SW480 (cell line): ENCODE results near the gene TCAP.

ENCODE experiments used
- DNase-seq: peaks from one replicate; pipeline ENCODE4 v3.0.0-alpha.2; 2016; ENCODE audit warnings: low spot score

Gene TCAP, protein sequence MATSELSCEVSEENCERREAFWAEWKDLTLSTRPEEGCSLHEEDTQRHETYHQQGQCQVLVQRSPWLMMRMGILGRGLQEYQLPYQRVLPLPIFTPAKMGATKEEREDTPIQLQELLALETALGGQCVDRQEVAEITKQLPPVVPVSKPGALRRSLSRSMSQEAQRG

DNA sequence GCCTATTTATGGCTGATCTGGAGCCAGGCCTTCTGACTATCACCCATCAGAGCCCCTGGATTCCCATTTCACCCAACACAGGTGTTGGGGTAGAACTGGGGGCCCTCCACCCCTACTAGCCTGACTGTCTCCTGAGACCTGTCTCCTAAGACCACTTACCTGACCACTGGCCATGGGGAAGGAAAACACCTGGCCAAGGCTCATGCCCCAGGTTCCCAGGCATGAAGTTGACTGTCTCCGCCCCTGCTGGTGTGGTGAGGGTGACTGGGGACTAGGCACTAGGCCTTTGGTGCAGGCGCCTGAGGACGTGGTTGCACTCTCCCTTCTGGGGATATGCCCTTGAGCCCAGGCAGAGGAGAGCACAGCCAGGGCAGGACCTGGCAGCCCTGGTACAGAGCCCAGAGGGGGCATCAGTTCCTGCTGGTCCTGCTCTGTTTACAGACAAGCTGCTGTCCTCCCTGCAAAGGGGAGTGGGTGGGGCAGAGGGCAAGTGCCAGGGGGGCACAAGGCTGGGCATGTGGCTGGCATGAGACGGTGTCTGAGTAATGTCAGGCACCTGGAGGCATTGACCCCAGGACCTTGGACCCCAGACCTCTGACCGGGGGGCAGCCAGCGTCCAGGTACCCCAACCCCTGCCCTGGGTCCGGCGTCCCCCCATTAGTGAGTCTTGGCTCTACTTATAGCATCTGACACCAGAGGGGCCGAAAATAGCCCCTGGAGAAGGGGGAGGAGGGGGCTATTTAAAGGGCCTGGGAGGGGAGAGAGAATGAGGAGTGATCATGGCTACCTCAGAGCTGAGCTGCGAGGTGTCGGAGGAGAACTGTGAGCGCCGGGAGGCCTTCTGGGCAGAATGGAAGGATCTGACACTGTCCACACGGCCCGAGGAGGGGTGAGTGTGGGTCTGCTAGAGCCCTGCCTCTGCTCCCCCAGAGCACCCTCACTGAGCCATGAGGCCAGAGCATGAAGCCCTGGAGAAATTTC is at the start of gene TCAP:
Gene TCAP (plus strand): TSS at position 769 of the 981 bp plus-strand sequence. CDS start 11 bp downstream, at position 780.
- no peak for DNase-seq

DNA sequence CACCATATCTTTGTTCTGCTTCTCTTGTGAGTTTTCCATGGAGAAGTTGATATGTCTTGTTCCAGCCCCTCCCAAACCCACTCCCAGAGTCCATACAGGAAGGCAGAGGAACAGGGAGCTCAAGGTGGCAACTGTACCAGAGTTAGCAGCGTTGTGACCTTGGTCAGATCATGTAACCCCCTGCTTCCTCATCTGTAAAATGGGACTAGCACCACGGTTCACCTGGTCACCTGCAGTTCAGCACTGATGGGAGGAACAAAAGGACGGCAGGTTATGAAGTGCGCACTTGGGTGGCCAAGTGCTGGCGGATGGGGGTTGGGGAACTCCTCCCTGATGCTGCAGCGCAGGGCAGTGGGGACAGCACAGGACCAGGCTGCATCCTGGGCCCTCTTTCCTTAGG is 49.7 kb upstream of the TCAP start:
- no peak for DNase-seq

DNA sequence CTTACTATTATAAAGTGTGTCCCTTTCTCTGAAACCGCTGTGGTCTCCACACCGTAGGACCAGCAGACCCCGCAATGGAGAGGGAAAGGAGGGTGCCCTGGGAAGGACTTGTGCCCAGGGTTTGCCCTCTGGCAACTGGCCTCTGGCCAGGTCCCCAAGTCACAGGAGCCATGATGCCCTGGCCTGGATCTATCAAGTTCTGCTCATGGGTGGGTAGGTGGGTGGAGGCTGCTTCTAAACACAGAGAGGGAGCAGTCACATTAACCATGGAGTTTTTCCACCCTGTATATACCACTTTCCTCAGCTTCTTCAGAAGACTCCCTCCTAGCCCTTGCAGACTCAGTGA is 48.1 kb upstream of the TCAP start:
- no peak for DNase-seq

DNA sequence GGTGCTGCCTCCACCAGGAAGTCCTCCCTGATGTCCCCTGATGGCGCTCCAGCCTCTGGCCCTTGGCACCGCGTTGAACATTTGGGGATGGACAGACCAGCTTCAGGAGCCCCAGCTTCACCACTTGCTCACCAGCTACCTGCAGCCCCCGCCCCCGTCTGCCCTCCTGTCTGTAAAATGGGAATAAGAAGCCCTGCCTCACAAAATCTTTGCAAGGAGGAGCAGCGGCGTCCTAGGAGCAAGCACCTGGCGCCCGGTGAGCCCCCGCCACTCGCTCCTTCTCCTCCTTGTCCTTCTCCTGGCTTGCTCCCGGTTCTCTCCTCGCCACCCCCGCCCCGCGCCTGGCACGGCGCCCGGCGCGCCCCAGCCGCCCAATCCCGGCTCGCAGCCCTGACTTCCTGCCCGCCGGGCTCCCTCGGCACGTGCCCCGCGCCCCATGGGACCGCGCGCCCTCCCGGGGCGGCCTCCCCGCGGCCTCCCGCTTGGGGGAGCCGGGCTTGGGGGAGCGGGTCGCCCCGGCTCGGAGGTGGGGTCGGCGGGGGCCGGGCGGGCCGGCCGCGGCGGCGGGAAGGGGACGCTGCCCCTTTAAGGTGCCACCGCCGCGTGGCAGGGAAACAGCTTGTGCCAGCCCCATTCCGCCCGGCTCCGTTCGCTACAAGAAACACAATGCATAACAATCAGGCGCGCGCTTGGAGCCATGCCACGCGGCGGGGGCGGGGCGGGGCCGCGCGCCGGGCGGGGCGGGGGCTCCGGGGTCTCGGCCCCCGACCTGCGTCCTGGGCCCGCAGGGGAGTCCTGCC is 47.5 kb upstream of the TCAP start:
- peak; percentile 77 for DNase-seq

DNA sequence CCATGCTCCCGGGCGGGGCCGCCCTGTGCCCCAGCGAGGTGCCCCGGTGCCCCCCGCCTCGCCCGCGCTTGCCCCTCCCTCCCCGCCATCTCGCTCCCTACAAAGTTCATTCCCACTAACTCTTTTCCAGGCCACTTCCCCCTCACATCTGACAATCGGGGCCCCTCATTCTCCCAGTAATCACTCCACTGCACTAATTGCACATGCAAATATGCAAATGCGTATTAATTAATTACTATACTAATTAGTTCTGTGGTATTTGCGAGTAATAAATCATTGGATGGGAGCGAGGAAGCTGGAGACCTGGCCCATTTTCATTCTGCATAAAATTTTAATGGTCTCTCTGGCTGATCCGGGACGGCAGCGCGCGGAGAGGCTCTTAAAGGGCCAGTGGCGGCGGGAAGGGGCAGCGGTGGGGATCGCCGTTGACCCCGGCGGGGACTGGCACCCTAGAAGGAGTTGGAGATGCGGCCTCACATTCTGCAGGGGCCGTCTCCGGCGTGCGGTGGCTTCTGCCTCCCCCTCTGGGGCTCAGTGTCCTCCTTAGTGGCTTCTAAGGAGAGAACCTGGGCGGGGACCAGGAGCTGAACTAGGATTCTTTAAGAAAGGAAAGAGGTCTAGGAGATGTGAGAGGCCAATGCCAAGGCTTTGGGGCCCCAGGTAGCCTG is 46.8 kb upstream of the TCAP start:
- peak; percentile 50 for DNase-seq

DNA sequence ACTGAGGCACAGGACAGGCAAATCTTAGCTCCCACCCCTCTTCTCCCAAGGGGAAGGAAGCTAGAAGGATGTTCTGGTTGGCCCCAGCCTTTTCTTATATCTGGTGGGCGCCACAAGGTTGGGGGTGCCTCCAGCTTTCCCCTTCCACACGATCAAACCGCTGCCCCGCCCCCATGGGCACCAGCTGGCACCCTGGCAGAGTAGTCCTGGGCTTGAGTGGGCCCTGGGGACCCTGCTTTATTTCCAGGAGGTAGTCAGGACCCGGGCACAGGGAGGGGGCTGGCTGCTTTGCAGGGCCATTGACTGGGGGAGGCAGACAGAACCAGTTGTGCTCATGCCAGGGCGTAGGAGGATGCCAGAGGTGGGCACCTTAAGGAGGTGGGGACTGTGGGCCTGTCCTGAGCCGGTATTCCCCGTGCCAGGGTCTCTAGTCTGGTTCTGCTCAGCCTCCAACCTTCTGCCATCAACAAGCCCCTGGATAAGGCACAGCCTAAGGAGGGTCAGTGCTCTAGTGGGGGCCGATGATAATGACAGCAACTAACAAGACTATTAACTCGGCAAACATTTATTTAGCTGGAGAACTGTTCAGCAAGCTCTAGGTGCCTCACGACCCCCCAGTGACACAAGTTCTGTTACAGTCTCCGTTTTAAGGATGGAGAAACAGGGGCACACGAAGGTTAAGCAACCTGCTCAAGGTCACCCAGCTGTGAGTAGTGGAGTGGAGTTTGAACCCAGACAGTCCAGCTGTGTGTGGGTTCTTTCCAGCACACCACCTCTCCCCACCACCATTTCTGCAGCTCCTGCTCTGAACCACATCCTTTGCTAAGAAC is 46.0 kb upstream of the TCAP start:
- DNase-seq = no peak

DNA sequence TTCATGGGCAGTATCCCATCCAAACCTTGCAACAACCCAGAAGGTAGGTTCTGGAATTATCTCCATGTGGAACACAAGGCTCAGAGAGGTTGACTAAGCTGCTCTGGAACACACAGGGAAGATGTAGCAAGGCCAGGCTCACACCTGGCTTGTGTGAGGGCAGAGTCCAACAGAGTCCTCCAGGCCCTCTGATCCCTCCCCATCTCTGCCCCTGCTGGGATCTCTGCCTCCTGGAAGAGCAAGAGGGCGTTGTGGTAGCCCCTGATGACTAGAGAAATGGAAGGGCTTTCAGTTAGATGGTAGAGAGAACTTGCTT is 45.4 kb upstream of the TCAP start:
- DNase-seq = no peak

DNA sequence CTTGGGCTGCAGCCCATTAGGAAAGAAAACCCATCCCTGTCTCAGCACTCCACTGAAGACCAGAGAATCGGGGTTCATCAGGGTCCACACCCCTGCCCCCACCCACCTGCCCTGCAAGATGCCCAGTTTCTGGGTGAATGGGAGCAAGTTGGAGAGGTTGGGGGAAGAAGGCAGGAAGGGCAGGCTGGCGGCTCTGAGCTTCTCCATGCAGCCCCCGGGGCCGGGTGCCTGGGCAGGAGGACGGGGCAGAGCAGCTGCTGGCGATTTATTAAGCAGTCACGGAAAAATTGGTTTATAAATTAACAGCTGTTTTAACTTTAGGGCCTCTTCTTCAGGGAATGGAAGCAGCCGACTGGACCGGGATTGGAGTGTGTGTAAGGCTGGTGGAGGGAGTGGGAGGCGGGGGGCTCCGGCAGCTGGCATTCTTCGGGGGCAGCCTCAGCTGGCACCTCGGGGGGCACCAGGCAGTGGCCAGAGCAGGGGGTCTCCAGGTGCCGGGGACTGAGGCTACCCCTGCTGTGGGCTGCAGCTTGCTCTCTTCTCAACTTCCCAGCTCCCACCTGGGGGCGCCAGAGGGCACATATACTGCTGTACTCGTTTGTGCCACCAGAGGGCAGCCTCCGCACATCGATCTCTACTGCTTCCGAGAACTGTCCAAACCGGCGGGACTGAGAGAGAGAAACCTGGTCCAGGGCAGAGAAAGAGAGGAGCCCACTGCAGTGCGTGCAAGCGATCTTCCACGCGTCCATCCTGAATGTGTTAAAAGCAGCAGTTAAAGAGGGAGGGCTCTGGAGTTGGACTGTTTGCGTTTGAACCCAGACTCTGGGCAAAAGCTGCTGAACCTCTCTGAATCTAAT is 43.4 kb upstream of the TCAP start:
- DNase-seq = peak; percentile 78

DNA sequence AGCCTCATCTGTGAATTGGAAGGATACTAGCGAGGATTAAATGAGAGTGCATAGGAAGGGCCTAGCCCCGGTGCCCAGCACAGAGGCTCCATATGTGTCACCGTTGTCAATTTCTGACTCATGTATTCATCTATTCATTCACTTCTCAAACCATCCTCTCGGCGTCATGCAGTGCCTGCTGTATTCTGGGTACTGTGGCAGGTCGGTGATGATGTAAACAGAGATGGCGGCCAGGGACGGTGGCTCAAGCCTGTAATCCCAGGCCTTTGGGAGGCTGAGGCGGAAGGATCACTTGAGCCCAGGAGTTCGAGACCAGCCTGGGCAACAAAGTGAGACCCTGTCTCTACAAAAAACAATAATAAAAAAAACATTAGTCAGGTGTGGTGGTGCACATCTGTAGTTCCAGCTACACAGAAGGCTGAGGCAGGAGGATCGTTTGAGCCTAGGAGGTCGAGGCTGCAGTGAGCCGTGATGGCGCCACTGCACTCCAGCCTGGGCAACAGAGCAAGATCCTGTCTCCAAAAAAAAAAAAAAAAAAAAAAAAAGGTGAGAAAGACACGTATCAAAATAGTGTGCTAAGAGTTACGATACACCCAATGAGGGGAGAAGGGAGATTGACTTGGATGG is 42.7 kb upstream of the TCAP start:
- DNase-seq = no peak

DNA sequence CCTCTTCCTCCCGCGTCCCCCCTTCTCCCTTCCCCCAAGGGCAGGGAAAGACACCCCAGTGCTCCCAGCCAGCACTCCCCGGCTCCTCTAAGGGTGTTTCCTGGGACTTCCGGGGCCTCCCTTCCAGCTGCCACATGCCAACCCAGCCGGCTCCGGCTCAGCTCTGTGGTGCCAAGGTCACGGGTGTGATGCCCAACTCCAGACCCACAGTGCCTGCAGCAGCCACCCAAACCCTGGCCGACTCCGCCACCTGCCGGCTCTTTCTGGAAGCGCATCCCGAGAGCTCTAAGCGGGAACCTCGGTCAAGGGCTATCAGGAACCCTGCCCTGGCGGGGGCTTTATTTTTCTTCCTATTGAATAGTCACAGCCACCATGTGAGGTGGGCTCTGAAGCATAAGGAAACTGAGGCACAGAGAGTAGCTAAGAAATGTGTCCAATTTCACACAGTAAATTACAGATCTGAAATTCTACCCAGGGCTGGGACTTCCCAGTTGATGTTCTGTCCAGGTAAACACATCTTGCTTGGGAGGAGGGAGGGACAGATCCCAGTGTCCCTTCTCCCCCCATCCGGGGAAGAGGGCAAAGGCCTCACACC is 41.7 kb upstream of the TCAP start:
- peak; percentile 73 for DNase-seq

DNA sequence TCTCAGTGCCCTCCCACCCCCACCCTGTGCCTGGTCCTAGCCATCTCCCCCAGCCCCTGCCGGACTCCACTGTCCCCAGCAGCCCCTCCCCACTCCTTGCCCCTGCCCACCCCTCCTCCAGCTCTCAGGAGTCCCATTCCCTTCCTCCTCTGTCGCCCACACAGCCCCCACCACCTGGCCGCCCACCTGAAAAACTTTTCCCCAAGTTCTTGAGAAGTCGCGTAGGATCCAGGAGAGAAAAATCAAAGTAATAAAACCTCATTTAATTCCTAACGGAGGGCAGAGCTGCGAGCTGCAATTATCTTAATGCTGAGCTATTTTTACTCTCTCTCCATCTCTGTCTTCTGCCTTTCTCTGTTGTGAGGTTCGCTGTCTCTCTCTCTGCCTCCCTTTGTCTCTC is 40.8 kb upstream of the TCAP start:
- no peak for DNase-seq

DNA sequence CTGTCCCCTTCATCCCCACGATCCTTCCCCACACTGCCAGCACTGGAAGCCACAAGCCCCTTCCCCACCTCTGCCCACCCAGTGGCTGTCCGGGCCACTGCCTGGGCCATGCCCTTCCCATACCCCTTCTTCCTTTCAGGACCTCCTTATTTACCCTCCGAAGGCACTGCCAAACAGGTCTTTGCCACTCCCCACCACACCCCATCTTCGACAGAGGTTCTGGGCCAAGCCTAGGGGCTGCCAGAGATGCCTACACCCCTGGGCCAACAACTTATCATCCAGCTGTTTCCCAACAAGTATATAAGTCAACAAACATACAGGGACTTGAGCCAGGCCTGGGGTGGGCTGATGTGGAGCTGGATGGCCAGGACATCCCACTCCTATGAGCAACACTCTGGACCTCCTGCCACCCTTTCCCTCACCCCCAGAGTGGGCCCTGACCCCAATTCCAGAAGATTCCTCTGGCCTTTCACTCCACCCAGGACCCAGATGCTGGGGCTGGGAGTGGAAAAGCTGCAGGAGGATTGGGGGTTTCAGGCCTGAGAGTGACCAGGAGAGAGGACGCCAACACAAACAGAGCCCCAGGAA is 39.9 kb upstream of the TCAP start:
- DNase-seq = no peak

DNA sequence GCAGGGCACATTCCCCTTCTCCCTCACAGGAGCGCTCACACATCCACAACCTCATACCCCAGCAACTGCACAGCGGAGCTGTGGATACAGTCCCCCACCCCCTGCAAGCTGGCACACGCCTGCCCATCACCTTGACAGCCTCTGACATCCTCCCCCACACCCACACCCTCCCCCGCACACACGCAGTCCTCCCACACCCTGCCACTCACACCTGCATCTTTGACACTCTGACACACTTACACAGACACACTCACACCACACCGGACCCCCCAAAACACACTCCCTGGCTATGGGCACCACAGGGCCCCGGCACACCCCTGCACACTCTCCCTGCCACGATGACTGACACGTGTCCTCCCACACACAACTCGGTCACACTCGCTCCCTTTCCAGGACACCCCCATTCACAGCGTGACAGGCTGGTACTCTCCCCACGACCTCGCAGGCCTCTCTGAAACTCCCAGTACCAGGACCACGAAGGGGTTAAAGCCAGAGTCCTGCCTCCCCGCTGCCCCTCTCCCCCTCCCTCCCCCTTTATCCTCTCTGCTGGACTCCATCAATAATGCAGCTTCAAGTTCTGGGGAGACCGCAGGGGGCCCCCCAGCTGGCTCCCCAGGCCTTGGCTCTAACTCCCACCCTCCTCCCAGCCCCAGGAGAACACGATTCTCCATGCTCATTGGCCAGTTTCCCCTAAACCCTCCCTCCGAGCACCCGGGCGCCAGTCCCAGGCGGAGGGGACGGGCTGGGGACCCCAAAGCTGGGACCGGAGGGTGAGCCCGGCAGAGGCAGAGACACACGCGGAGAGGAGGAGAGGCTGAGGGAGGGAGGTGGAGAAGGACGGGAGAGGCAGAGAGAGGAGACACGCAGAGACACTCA is 38.7 kb upstream of the TCAP start, which contains the start of gene PPP1R1B:
Gene PPP1R1B (plus strand): TSS at position 782 of the 876 bp plus-strand sequence. CDS start 441 bp downstream, outside the sequence.
- DNase-seq = no peak

DNA sequence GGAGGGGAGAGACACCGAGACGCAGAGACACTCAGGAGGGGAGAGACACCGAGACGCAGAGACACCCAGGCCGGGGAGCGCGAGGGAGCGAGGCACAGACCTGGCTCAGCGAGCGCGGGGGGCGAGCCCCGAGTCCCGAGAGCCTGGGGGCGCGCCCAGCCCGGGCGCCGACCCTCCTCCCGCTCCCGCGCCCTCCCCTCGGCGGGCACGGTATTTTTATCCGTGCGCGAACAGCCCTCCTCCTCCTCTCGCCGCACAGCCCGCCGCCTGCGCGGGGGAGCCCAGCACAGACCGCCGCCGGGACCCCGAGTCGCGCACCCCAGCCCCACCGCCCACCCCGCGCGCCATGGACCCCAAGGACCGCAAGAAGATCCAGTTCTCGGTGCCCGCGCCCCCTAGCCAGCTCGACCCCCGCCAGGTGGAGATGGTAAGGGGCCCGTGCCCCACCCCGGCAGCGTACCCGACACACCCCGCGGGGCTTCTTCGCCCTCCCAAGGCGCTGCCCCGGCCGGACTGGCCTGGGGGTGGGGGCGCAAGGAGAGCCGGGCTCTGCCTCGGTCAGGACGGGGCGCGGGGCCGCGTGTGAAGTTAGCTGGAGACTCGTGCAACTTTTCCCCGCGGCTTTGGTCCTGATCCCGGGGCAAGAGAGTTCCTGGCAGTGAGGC is 38.0 kb upstream of the TCAP start:
- DNase-seq = no peak

DNA sequence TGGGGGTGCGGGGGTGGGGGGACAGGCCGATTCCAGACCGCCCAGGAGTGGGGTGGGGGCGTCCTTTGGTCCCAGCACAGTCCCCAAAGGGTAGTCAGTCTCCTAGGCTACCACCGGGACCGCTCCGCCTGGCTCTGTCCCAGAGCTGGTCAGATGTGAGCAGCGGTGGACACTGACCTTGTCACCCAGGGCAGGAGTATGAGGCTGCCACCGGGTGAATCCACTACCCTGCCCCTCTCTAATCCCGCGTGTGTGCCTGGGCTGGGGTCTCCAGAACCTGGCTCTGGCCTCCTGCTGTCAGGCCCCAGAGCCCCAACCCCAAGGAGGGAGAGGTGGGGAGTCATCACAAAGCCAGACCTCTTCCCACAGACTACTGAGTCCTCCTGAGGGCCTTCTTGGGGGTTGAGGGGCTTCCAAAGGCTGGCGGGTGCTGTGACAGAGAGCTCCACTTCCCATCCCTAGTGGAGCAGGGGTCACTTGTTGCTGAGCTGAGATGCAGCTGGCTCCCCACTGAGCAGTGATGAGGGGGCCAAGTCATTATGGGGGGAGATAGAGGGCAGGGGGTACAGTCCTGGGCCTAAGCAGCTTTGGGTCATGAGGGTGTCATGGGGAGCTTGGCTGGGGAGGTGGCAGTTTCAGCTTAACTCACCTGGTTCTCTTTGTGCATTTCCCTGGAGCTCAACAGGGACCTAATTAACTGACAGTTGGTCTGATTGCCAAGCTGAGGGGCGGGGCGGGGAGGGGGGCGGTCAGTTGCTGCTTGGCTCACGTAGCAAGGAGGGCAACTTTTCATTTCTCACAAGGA is 37.2 kb upstream of the TCAP start:
- DNase-seq = no peak

DNA sequence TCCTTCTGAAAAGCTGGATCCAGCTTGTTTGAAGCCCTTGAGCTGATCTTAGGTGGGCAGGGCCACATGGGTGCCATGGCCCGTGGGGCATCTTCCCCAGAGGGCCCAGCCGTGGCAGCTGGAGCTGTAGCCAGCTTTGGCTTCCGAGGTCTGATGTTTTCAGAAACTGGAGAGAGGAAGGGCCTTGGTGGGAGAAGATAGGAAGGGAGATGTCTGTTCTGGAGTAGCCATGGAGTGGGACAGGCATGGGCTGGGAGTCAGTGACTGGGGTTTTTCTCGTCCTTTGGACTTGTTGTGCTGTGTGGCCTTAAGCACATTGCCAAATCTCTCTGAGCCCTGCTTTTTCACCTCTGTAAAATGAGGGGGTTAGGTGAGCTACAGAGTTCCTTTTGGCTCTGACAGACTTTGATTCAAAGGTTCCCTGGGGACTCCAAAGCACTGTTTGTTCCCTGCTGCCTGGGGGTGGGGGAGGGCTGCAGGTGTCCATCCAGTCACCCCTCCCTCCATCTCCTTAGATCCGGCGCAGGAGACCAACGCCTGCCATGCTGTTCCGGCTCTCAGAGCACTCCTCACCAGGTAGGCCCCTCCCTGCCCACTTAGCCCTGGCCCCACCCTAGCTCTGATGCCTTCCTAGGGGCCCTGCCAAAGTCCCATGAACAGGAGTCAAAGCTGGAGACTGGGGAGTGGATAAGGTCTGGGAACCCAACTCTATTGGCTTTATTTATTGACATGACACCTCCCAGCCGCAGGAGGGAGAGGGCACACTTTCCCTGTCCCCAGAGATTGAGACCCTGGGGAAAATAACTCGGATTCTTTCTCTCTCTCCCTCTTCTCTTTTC is 36.3 kb upstream of the TCAP start:
- peak; percentile 56 for DNase-seq
